PC-9 (cell line): ENCODE measurements around the gene TAS1R2. TPM values are rescaled to one million over a fixed set of nuclear protein-coding genes. Genes with fewer than 3 reads are reported as not detected.
A peak's percentile ranks its signal among the peaks of the same experiment; 100 is the strongest.

ENCODE experiments used
- Bru-seq: library from RNA; stranded (reverse); fragments of 400-500 nt; gene quantifications from one replicate; lab custom pipeline; 2021; lab: Mats Ljungman, UMichigan
- BruChase-seq, 2 experiments: library from RNA; stranded (reverse); fragments of 400-500 nt; gene quantifications; one replicate each; lab custom pipeline; 2021; lab: Mats Ljungman, UMichigan
- BruUV-seq: library from RNA; stranded (reverse); fragments of 400-500 nt; replicated peaks from 2 replicates; lab custom pipeline; 2021; lab: Mats Ljungman, UMichigan
- CTCF ChIA-PET: fragments of 300-600 bp; sonication (Branson Sonifier 250); formaldehyde crosslinking; loops from one replicate; lab custom pipeline; 2022; ENCODE audit warnings: antibody characterized with exemption; lab: Charles Lee
- POLR2A ChIA-PET: fragments of 300-600 bp; sonication (Branson Sonifier 250); formaldehyde crosslinking; loops from one replicate; lab custom pipeline; 2022; ENCODE audit warnings: antibody characterized with exemption; ENCODE audit not compliant: unreplicated experiment; lab: Charles Lee
- DNase-seq, 2 experiments: peaks; one replicate each; pipeline versions ENCODE4 v3.0.0 to v3.0.0-alpha.2; 2015 to 2022; ENCODE audit warnings: mixed read lengths in 1 of 2
- H2AFZ ChIP-seq: fragments of 200-600 bp; sonication (generic); 2 replicates; pipeline ENCODE4 v1.8.1; 2017; ENCODE audit warnings: antibody characterized with exemption
- H3F3A ChIP-seq: fragments of 200-600 bp; sonication (generic); 2 replicates; pipeline ENCODE4 v1.8.1; 2017; ENCODE audit warnings: antibody characterized with exemption, mild to moderate bottlenecking, low read depth; ENCODE audit not compliant: insufficient read depth
- H3K27ac ChIP-seq: fragments of 200-600 bp; sonication (generic); 2 replicates; pipeline ENCODE4 v1.6.1; 2016; ENCODE audit warnings: mixed run types
- H3K27me3 ChIP-seq: fragments of 200-600 bp; sonication (generic); 2 replicates; pipeline ENCODE4 v1.6.1; 2016; ENCODE audit warnings: low read depth, mixed run types; ENCODE audit not compliant: insufficient read depth
- H3K36me3 ChIP-seq: fragments of 200-600 bp; sonication (generic); 2 replicates; pipeline ENCODE4 v1.6.1; 2016; ENCODE audit warnings: low read depth, mixed run types
- H3K4me1 ChIP-seq: fragments of 200-600 bp; sonication (generic); replicated peaks from 2 replicates; pipeline ENCODE4 v1.6.1; 2016; ENCODE audit warnings: mixed run types; ENCODE audit not compliant: insufficient read depth
- H3K4me2 ChIP-seq: fragments of 200-600 bp; sonication (generic); 2 replicates; pipeline ENCODE4 v1.6.1; 2017; ENCODE audit warnings: mixed run types
- H3K4me3 ChIP-seq: fragments of 200-600 bp; sonication (generic); 2 replicates; pipeline ENCODE4 v1.6.1; 2016; ENCODE audit warnings: mixed run types
- H3K79me2 ChIP-seq: fragments of 200-600 bp; sonication (generic); 2 replicates; pipeline ENCODE4 v1.6.1; 2017; ENCODE audit warnings: low read depth, mixed run types
- H3K9me2 ChIP-seq: fragments of 200-600 bp; sonication (generic); 2 replicates; pipeline ENCODE4 v1.8.1; 2017; ENCODE audit warnings: mild to moderate bottlenecking; ENCODE audit not compliant: insufficient read depth
- H3K9me3 ChIP-seq: fragments of 200-600 bp; sonication (generic); 2 replicates; pipeline ENCODE4 v1.8.1; 2016; ENCODE audit warnings: low read depth; ENCODE audit not compliant: insufficient read depth
- H4K20me1 ChIP-seq: fragments of 200-600 bp; sonication (generic); 2 replicates; pipeline ENCODE4 v1.8.1; 2017; ENCODE audit not compliant: insufficient read depth
- EZH2 ChIP-seq: fragments of 200-600 bp; sonication (generic); IDR thresholded peaks from 2 replicates; pipeline ENCODE4 v1.8.0; 2017; ENCODE audit warnings: antibody characterized with exemption, low read depth
- intact Hi-C: fragments of 100-400 bp; cut with micrococcal nuclease; formaldehyde crosslinking; loops from one replicate; pipeline ENCODE4 v1.10.0; 2022; ENCODE audit not compliant: unreplicated experiment
- long read RNA-seq: library from polyadenylated mRNA; stranded (forward); transcript quantifications from one replicate; pipeline ENCODE4 v2.0.0, GENCODE V29; 2022
- total RNA-seq: library from RNA; stranded (reverse); gene quantifications from 2 replicates; pipeline ENCODE4 v1.2.3, GENCODE V29; 2021
- TF ChIP-seq, protein P1 (sequence below): fragments of 200-600 bp; sonication (generic); conservative IDR thresholded peaks from 2 replicates; pipeline ENCODE4 v1.6.1; 2017; ENCODE audit warnings: mixed run types, antibody characterized with exemption, mild to moderate bottlenecking, moderate library complexity

Gene TAS1R2
- total RNA-seq (not detected in 2 replicates), Bru-seq, nascent RNA (not detected), BruChase-seq, experiment 1, labeled RNA remaining after a 2-hour chase (percentile 6 among the genes with signal in this experiment), BruChase-seq, experiment 2, labeled RNA remaining after a 6-hour chase (percentile 7 among the genes with signal in this experiment)
- long read RNA-seq = 0 reads

GRCh38 chr1:18859560-18859959, at the start of gene TAS1R2:
TSS of gene TAS1R2 (minus strand) at chr1:18859660. CDS start at chr1:18859660, 0 bp downstream.
- Histone ChIP-seq H3K9me3 (no peaks in the 10 kb centered on the region), H2AFZ (no peak within 1 kb of the TSS), H3K27me3 (peaks cover 23% of the 10 kb centered on the region; the same call in 1 of the 2 replicates), H3K4me3 (no peak within 1 kb of the TSS), H3K27ac (no peak within 1 kb of the TSS), H3K9me2 (no peaks in the 10 kb centered on the region), H3F3A (no peaks in the 10 kb centered on the region), H3K4me1 (no peaks in the 10 kb centered on the region), H3K36me3 (no peaks in the 10 kb centered on the region), H3K79me2 (no peaks in the 10 kb centered on the region), H3K4me2 (no peak within 1 kb of the TSS), H4K20me1 (no peaks in the 10 kb centered on the region)
- ChIA-PET CTCF (no interaction called here), POLR2A (no interaction called here)
- no peak for DNase-seq
- BruUV-seq = no TSS peak
- intact Hi-C loops = no loop called here
- TF ChIP-seq, protein P1, sequence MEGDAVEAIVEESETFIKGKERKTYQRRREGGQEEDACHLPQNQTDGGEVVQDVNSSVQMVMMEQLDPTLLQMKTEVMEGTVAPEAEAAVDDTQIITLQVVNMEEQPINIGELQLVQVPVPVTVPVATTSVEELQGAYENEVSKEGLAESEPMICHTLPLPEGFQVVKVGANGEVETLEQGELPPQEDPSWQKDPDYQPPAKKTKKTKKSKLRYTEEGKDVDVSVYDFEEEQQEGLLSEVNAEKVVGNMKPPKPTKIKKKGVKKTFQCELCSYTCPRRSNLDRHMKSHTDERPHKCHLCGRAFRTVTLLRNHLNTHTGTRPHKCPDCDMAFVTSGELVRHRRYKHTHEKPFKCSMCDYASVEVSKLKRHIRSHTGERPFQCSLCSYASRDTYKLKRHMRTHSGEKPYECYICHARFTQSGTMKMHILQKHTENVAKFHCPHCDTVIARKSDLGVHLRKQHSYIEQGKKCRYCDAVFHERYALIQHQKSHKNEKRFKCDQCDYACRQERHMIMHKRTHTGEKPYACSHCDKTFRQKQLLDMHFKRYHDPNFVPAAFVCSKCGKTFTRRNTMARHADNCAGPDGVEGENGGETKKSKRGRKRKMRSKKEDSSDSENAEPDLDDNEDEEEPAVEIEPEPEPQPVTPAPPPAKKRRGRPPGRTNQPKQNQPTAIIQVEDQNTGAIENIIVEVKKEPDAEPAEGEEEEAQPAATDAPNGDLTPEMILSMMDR = no peak
- TF ChIP-seq EZH2 = no peak

GRCh38 chr1:18907917-18908845, 48.7 kb upstream of the TAS1R2 start:
- no peaks in the 10 kb centered on the region for H3K79me2 ChIP-seq
- peaks cover 14% of the 10 kb centered on the region for H3K4me1 ChIP-seq
- no peak for DNase-seq
- no peaks in the 10 kb centered on the region for H3K9me3 ChIP-seq
- intact Hi-C loops = loop anchor here (1.0 to 10.0 kb wide), 2 partner anchors 47 to 188 kb away; partner anchors contain the start of gene IFFO2
- no peaks in the 10 kb centered on the region for H3K9me2 ChIP-seq
- H3F3A ChIP-seq = peaks cover 11% of the 10 kb centered on the region
- no peak overlapping the region for H3K27ac ChIP-seq
- TF ChIP-seq EZH2 = no peak
- TF ChIP-seq, protein P1 = no peak
- H3K27me3 ChIP-seq = no peaks in the 10 kb centered on the region
- no peaks in the 10 kb centered on the region for H4K20me1 ChIP-seq
- no TSS peak for BruUV-seq
- H3K4me2 ChIP-seq = no peak overlapping the region
- no peaks in the 10 kb centered on the region for H3K36me3 ChIP-seq
- no peak overlapping the region for H3K4me3 ChIP-seq
- ChIA-PET CTCF (interaction anchor here (0.7 to 1.4 kb wide), 3 partner anchors 14 to 190 kb away, joined by 3 to 4 read pairs (median 3); no protein-coding TSS in a partner anchor), POLR2A (no interaction called here)
- no peak overlapping the region for H2AFZ ChIP-seq
